HepG2 (cell line): Measurements from ENCODE around the gene PLEKHG2. TPM values are rescaled to one million over a fixed set of nuclear protein-coding genes. Genes with fewer than 3 reads are reported as not detected.

Source experiments
- ATF1 ChIP-seq: IDR thresholded peaks from 2 replicates; pipeline ENCODE4 v1.6.1; 2016; ENCODE audit warnings: mild to moderate bottlenecking, control low read depth
- ELF3 ChIP-seq: IDR thresholded peaks from 2 replicates; pipeline ENCODE4 v1.6.1; 2016; ENCODE audit warnings: missing genetic modification reagents, missing compliant biosample characterization
- FOSL2 ChIP-seq: sonication (generic); formaldehyde crosslinking; IDR thresholded peaks from 2 replicates; pipeline ENCODE4 v1.4.0; 2020; ENCODE audit warnings: missing genetic modification reagents
- KDM1A ChIP-seq: IDR thresholded peaks from 2 replicates; pipeline ENCODE4 v1.6.1; 2016; ENCODE audit warnings: missing compliant biosample characterization
- KLF12 ChIP-seq: sonication (generic); formaldehyde crosslinking; IDR thresholded peaks from 2 replicates; pipeline ENCODE4 v1.4.0; 2020; ENCODE audit warnings: missing genetic modification reagents, borderline replicate concordance
- MYNN ChIP-seq: sonication (generic); formaldehyde crosslinking; IDR thresholded peaks from 2 replicates; pipeline ENCODE4 v1.4.0; 2020; ENCODE audit warnings: mild to moderate bottlenecking, low read depth, missing genetic modification reagents
- NCOA1 ChIP-seq: sonication (generic); formaldehyde crosslinking; IDR thresholded peaks from 2 replicates; pipeline ENCODE4 v1.9.0; 2021; ENCODE audit warnings: missing genetic modification reagents
- NFE2L1 ChIP-seq: sonication (generic); formaldehyde crosslinking; IDR thresholded peaks from 2 replicates; pipeline ENCODE4 v1.4.0; 2020; ENCODE audit warnings: missing genetic modification reagents, mild to moderate bottlenecking, borderline replicate concordance
- NR3C1 ChIP-seq: sonication (generic); formaldehyde crosslinking; IDR thresholded peaks from 2 replicates; pipeline ENCODE4 v1.4.0; 2020; ENCODE audit warnings: missing genetic modification reagents
- RELA ChIP-seq: sonication (generic); formaldehyde crosslinking; IDR thresholded peaks from 2 replicates; pipeline ENCODE4 v1.4.0; 2020; ENCODE audit warnings: missing genetic modification reagents
- RXRB ChIP-seq: IDR thresholded peaks from 2 replicates; pipeline ENCODE4 v1.6.1; 2016; ENCODE audit warnings: borderline replicate concordance, missing genetic modification reagents, missing compliant biosample characterization
- SMARCE1 ChIP-seq: fragments of 450-650 bp; IDR thresholded peaks from 2 replicates; pipeline ENCODE4 v1.6.1; 2017; ENCODE audit warnings: borderline replicate concordance
- SOX13 ChIP-seq, 3 experiments: fragments of 450-650 bp in 1 of 3; sonication (generic) in 1 of 3; formaldehyde crosslinking in 1 of 3; IDR thresholded peaks in 2 of 3; conservative IDR thresholded peaks in 1 of 3; 2 replicates each; pipeline versions ENCODE4 v1.5.0 to v1.6.1; 2016 to 2020; ENCODE audit warnings: antibody characterized with exemption in 1 of 3, mild to moderate bottlenecking in 1 of 3, missing compliant biosample characterization in 1 of 3, missing genetic modification reagents in 1 of 3, moderate library complexity in 1 of 3
- SOX5 ChIP-seq: IDR thresholded peaks from 2 replicates; pipeline ENCODE4 v1.6.1; 2016; ENCODE audit warnings: borderline replicate concordance
- TAF15 ChIP-seq: fragments of 200-400 bp; formaldehyde crosslinking; IDR thresholded peaks from one replicate; pipeline ENCODE4 v1.6.1; 2018; ENCODE audit warnings: mild to moderate bottlenecking, low read depth, low read length; ENCODE audit not compliant: poor library complexity, severe bottlenecking
- TGIF2 ChIP-seq: IDR thresholded peaks from 2 replicates; pipeline ENCODE4 v1.6.1; 2016; ENCODE audit warnings: control low read depth, missing compliant biosample characterization
- ZFAT ChIP-seq: sonication (generic); formaldehyde crosslinking; conservative IDR thresholded peaks from 2 replicates; pipeline ENCODE4 v1.8.1; 2023; ENCODE audit warnings: missing genetic modification reagents, inconsistent platforms
- ZNF484 ChIP-seq: sonication (generic); formaldehyde crosslinking; IDR thresholded peaks from 2 replicates; pipeline ENCODE4 v1.5.1; 2020; ENCODE audit warnings: mild to moderate bottlenecking, low read depth, missing genetic modification reagents, borderline replicate concordance
- ZNF550 ChIP-seq: sonication (generic); formaldehyde crosslinking; IDR thresholded peaks from 2 replicates; pipeline ENCODE4 v1.4.0; 2020; ENCODE audit warnings: mild to moderate bottlenecking, missing genetic modification reagents, borderline replicate concordance
- ZNF766 ChIP-seq: sonication (generic); formaldehyde crosslinking; IDR thresholded peaks from 2 replicates; pipeline ENCODE4 v1.5.0; 2020; ENCODE audit warnings: missing genetic modification reagents, borderline replicate concordance
- ZNF777 ChIP-seq: sonication (generic); formaldehyde crosslinking; IDR thresholded peaks from 2 replicates; pipeline ENCODE4 v1.4.0; 2020; ENCODE audit warnings: missing genetic modification reagents
- ZNF883 ChIP-seq: sonication (generic); formaldehyde crosslinking; IDR thresholded peaks from 2 replicates; pipeline ENCODE4 v1.5.1; 2020; ENCODE audit warnings: mild to moderate bottlenecking, missing genetic modification reagents; ENCODE audit errors: not compliant biosample characterization
- polyA plus RNA-seq, 8 experiments: library from polyadenylated mRNA; depleted of rRNA in 3 of 8; stranded (reverse) in 7 of 8; unstranded in 1 of 8; fragments of >200 nt; fragmentation: Illumina TruSeq in 4 of 8; extraction: Trizol in 4 of 8; gene quantifications; 2 replicates each; pipeline versions ENCODE4 v1.2.1 to v1.2.3, GENCODE V29; 2011 to 2016; ENCODE audit warnings: low read depth in 4 of 8, missing spikeins in 1 of 8, mixed read lengths in 1 of 8; ENCODE audit not compliant: insufficient read depth in 1 of 8
- total RNA-seq, 5 experiments: library from RNA; depleted of rRNA; stranded (reverse); fragments of >200 nt; fragmentation: Illumina TruSeq; extraction: Trizol; gene quantifications; 2 replicates each; pipeline ENCODE4 v1.2.3, GENCODE V29; 2016; ENCODE audit warnings: low read depth in 1 of 5
- TF ChIP-seq, protein P1 (sequence below): sonication (generic); formaldehyde crosslinking; IDR thresholded peaks from 2 replicates; pipeline ENCODE4 v1.4.0; 2020; ENCODE audit warnings: mild to moderate bottlenecking, low read depth, missing genetic modification reagents
- TF ChIP-seq, protein P2 (sequence below): sonication (generic); formaldehyde crosslinking; IDR thresholded peaks from 2 replicates; pipeline ENCODE4 v1.4.0; 2020; ENCODE audit warnings: mild to moderate bottlenecking, missing genetic modification reagents
- TF ChIP-seq, protein P3 (sequence below): sonication (generic); formaldehyde crosslinking; IDR thresholded peaks from 2 replicates; pipeline ENCODE4 v1.4.0; 2020; ENCODE audit warnings: missing genetic modification reagents, borderline replicate concordance
- TF ChIP-seq, protein P4 (sequence below): sonication (generic); formaldehyde crosslinking; IDR thresholded peaks from 2 replicates; pipeline ENCODE4 v1.4.0; 2020; ENCODE audit warnings: missing genetic modification reagents; ENCODE audit errors: not compliant biosample characterization
- TF ChIP-seq, protein P5 (sequence below): sonication (generic); formaldehyde crosslinking; IDR thresholded peaks from 2 replicates; pipeline ENCODE4 v1.4.0; 2020; ENCODE audit warnings: mild to moderate bottlenecking, missing genetic modification reagents

The PLEKHG2 gene
- total and polyA plus RNA-seq, 2 of the 13 experiments (the other 11 are each of a cell fraction or from before 2014, with no cell fraction given), result 3.6 to 6.8 TPM

DNA sequence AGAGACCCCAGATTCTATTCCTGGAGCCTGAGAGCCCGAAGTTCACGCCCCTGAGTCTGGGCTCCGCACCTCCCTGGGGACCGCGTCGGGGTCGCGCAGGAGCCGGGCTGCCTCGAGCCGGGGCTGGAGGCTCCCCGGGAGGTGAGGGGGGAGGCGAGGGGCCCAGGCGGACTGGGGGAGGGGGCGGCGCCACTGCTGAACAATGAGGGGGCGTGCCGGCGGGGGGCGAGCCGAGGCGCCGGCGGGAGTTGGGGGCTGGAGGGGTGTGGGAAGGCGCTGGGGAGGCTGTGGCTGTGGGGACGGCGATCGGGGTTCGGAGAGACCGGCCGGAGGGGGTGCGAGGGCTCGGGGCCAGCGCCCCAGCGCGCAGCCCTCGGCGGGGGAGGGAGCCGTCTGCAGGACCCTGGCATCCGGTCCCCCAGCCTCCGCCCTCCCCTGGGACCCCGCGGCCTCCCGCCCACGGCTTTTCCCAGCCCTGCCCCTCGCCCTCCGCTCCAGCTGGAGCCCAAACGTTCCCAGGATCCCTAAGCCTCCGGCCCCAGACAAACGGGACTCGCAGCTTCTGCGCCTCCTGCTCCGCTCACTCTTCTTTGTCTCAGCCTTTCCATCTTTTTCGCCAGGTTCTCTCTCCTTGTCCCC lies 922 bp downstream of the PLEKHG2 start (continued):
- TF ChIP-seq ZNF550 (CRISPR knock-in tag) (no peak), SOX13 (IDR thresholded peaks at IDR 0.05) (no peak), SOX13 (CRISPR knock-in tag; conservative IDR thresholded peaks at IDR 0.05 in 1 of 2, IDR thresholded peaks at IDR 0.05 in 1 of 2) (peak in 1 of 2 experiments; percentile 45; a peak in 1 of 4 replicates), SOX5 (CRISPR knock-in tag) (no peak), FOSL2 (CRISPR knock-in tag) (no peak), NR3C1 (no peak), ZNF777 (CRISPR knock-in tag) (peak; percentile 52; the same call in 1 of the 2 replicates), NFE2L1 (no peak), SMARCE1 (no peak), MYNN (no peak), KLF12 (no peak), ZNF766 (no peak), ZNF484 (no peak), ATF1 (CRISPR knock-in tag) (no peak), ELF3 (CRISPR knock-in tag) (no peak), NCOA1 (no peak), TGIF2 (no peak), RXRB (CRISPR knock-in tag) (no peak), ZFAT (no peak), KDM1A (CRISPR knock-in tag) (no peak), RELA (CRISPR knock-in tag) (no peak), ZNF883 (CRISPR knock-in tag) (peak; percentile 23), TAF15 (no peak)
- TF ChIP-seq, protein P1, sequence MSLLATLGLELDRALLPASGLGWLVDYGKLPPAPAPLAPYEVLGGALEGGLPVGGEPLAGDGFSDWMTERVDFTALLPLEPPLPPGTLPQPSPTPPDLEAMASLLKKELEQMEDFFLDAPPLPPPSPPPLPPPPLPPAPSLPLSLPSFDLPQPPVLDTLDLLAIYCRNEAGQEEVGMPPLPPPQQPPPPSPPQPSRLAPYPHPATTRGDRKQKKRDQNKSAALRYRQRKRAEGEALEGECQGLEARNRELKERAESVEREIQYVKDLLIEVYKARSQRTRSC (CRISPR knock-in tag), result no peak
- TF ChIP-seq, protein P2, sequence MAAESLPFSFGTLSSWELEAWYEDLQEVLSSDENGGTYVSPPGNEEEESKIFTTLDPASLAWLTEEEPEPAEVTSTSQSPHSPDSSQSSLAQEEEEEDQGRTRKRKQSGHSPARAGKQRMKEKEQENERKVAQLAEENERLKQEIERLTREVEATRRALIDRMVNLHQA (CRISPR knock-in tag), result no peak
- TF ChIP-seq, protein P3, sequence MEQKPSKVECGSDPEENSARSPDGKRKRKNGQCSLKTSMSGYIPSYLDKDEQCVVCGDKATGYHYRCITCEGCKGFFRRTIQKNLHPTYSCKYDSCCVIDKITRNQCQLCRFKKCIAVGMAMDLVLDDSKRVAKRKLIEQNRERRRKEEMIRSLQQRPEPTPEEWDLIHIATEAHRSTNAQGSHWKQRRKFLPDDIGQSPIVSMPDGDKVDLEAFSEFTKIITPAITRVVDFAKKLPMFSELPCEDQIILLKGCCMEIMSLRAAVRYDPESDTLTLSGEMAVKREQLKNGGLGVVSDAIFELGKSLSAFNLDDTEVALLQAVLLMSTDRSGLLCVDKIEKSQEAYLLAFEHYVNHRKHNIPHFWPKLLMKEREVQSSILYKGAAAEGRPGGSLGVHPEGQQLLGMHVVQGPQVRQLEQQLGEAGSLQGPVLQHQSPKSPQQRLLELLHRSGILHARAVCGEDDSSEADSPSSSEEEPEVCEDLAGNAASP (CRISPR knock-in tag), result no peak
- TF ChIP-seq, protein P4, sequence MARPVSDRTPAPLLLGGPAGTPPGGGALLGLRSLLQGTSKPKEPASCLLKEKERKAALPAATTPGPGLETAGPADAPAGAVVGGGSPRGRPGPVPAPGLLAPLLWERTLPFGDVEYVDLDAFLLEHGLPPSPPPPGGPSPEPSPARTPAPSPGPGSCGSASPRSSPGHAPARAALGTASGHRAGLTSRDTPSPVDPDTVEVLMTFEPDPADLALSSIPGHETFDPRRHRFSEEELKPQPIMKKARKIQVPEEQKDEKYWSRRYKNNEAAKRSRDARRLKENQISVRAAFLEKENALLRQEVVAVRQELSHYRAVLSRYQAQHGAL (CRISPR knock-in tag), result no peak
- TF ChIP-seq, protein P5, sequence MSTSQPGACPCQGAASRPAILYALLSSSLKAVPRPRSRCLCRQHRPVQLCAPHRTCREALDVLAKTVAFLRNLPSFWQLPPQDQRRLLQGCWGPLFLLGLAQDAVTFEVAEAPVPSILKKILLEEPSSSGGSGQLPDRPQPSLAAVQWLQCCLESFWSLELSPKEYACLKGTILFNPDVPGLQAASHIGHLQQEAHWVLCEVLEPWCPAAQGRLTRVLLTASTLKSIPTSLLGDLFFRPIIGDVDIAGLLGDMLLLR (CRISPR knock-in tag), result no peak
